ACHN (cell line): ENCODE data around the gene TMEM156.
"Not testable (repeated sequence)": the region's sequence is repeated elsewhere in the genome, so short reads cannot be mapped to it uniquely, and the experiment has no call there.

Experiments used
- DNase-seq: peaks from one replicate; pipeline ENCODE4 v3.0.0-alpha.2; 2015
- in situ Hi-C: cut with HindIII; loops from 2 replicates; pipeline ENCODE4 v1.10.0; 2017; ENCODE audit warnings: low sequenced_read_pairs, low pct_ligation_motif_present, low pct_unique_long_range_greater_than_20kb

Gene TMEM156

DNA sequence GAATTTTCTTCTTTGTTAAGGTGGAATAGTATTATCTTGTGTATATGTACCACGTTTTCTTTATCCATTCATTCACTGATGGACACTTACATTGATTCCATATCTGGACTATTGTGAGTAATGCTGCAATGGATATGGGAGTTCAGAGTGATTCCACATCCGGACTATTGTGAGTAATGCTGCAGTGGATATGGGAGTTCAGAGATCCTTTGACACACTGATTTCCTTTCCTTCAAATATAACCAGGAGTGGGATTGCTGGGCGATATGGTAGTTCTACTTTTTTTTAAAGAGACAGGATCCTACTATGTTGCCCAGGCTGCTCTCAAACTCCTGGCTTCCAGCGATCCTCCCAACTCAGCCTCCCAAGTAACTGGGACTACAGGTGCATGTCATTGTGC, 12.1 kb downstream of the TMEM156 start:
- in situ Hi-C loops: no loop called here
- no peak for DNase-seq

DNA sequence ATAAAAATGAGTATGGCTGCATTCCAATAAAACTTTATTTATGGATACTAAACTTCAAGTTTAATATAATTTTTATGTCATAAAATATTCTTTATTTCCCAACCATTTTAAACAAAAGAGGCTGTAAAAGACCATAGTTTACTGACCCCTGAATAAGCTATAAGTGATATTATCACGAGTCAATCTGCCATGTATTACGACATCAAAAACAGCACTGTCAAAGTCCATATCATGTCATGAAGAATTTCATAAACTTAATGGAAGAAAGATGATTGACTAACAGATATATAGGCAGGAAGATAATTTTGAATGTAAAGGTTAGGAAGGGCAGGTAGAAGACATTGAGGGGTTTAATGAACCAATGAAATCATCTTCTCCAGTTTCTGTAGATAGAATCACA, 18.2 kb downstream of the TMEM156 start:
- DNase-seq: no peak
- in situ Hi-C loops: no loop called here

DNA sequence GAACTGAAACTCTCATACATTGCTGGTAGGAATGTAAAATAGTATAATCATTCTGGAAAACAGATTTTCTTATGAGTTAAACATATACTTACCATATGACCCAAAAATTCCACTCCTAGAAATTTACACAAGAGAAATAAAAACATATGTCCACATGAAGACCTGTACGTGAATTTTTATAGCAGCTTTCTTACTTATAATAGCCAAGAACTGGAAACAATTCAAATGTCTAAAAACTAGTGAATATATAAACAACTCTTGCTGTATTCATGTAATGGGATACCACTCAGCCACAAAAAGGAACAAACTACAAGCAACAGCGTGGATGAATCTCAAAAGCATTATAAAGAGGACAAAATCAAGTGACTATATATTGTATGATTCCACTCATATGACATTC, 27.5 kb downstream of the TMEM156 start:
- in situ Hi-C loops: no loop called here
- DNase-seq: no peak

DNA sequence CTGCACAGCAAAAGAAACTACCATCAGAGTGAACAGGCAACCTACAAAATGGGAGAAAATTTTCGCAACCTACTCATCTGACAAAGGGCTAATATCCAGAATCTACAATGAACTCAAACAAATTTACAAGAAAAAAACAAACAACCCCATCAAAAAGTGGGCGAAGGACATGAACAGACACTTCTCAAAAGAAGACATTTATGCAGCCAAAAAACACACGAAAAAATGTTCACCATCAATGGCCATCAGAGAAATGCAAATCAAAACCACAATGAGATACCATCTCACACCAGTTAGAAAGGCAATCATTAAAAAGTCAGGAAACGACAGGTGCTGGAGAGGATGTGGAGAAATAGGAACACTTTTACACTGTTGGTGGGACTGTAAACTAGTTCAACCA, 30.2 kb downstream of the TMEM156 start:
- not testable (repeated sequence) for DNase-seq

GRCh38 chr4:38995660-38996005, 36.6 kb downstream of the TMEM156 start:
- DNase-seq: no peak
- in situ Hi-C loops: no loop called here

More for the DNA sequence above, 30.2 kb downstream of the TMEM156 start:
- in situ Hi-C loops: not testable (repeated sequence)

DNA sequence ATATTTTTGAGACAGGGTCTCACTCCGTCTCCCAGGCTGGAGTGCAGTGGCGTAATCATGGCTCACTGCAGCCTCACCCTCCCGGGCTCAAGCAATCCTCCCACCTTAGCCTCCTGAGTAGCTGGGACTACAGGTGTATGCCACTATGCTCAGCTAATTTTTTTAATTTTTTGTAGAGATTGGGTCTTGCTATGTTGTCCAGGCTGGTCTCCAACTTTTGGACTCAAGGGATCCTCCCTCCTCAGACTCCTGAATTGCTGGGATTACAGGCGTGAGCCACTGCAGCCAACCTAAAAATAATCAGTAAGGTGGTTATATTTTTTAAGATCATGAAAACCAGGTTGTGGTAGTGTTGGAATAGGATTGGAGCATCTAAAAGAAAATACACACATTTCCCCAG, 38.1 kb downstream of the TMEM156 start:
- DNase-seq: no peak
- in situ Hi-C loops: no loop called here

DNA sequence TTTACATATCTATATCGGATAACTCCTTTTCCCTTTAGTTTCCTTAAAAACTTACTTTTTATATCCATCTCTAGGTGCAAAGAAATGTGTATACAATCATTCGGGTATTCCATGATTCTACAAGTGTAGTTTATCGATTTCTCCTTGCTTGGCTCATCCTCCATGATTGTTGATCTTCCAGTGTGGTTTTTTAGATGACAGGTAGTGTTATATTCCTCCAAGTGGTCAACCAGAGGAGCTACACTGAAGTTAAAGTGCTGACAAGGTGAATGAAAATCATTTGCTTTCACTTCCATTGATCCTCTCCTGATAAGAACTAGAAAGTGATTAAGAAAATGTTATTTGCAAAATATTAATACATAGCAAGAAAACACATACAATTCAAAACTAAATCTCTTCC, 38.5 kb downstream of the TMEM156 start:
- peak; percentile 9 for DNase-seq
- in situ Hi-C loops: no loop called here

DNA sequence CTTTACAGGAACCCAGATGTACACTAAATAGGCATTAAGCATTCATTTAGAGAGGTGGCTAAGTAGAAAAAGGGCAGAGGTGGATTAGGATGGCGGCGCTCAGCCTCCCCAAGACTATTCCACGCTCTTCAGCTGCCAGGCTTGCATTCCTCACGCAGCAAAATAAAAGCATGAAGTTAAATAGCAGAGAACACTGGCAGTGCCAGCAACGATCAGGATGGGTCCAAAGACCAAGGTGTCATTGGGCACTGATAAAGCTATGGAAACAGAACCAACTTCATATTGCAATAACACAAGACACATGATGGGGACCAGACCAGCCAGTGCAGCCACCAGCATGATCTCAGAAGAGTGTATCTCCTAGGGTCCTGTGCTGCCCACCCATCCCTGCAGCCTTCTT, 42.0 kb downstream of the TMEM156 start:
- in situ Hi-C loops: no loop called here
- no peak for DNase-seq

DNA sequence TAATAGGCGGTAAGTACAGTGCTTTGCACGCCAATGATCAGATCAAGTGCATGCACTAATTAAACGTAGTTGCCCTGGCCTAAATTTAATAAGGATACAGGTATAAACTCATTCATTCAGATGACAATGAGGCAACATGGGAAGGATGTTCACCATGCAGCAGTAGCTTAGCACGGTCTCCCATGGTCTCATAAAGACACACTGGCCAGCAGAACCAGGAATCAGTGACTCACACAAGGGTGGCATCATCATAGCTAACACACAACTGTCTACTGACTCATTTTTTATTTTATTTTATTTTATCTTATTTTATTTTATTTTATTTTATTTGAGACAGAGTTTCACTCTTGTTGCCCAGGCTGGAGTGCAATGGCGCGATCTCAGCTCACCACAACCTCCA, 42.7 kb downstream of the TMEM156 start:
- in situ Hi-C loops: no loop called here
- no peak for DNase-seq

- DNase-seq, in situ Hi-C loops: not testable (repeated sequence)
Observed at GRCh38 chr4:38988353-38988752, 43.9 kb downstream of the TMEM156 start.

- DNase-seq: no peak
- in situ Hi-C loops: no loop called here
Observed at GRCh38 chr4:38987491-38987890, 44.7 kb downstream of the TMEM156 start.

DNA sequence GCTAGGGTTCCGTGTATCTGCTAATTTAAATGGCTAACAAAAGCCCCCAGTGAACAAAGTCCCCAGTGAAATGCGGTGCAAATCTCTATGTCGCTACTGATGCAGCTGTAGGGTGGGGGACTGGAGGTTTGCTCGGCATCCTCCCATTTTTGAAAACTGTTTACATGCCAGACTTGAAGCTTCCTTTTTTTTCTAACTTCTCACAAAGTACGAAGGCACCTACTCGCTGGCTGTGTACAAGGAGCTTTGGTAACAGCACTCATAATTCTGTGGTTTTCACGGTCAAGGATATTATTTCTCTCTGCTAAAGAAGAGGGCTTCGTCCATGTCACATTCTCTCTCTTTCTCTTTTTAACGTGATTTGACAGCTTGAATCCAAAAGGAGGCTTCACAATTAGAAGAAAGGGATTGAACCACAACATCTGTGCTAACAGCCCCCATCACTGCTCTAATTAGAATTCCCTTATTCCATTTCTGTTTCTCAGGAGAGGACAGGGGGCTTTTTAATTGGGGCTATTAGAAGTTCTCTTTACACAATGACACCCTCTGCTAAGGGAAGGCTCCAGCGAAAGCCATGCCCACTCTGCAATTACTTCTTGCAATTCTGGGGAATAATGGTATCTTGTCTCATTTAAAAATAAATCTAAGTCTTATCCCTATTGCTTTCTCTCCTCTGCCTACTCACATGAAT, 46.7 kb downstream of the TMEM156 start:
- in situ Hi-C loops: no loop called here

DNA sequence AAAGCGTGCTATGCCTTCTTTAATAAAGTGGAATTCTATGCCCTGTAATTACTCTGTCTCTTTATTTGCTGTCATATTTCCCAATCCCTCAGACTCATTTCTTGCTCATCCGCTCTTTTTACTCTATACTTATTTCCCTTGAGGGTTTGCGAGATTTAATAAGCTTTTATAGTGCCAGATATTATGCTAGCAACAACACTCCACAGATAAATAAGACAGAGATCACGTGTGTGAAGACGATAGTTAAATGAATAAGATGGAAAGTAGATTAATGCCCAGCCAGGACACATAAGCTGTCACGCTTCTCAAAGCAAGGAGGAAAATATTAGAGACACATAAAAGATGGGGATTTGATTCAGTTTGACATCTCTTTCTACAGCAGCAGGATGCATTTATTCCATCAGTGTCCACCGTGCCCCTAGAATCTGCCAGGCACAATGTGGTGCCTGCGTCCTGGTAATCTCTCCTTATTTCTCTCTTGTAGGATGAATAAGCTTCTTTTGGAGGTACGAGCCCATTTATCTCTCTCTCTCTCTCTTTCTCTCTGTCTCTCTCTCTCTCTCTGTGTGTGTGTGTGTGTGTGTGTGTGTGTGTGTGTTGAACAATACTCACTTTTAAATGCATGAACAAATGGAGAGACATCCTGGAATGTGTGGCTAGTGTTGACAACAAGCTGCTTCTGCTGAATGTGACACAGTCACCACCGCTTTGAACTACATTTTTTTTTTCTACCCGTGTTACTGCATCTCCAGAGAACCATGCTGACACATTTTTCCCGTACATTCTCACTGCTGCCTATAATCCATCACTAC, 48.2 kb downstream of the TMEM156 start:
- in situ Hi-C loops: no loop called here
- DNase-seq: no peak

More for the DNA sequence above, 46.7 kb downstream of the TMEM156 start:
- DNase-seq: no peak

GRCh38 chr4:38983291-38983690, 48.9 kb downstream of the TMEM156 start:
- no peak for DNase-seq
- in situ Hi-C loops: no loop called here

DNA sequence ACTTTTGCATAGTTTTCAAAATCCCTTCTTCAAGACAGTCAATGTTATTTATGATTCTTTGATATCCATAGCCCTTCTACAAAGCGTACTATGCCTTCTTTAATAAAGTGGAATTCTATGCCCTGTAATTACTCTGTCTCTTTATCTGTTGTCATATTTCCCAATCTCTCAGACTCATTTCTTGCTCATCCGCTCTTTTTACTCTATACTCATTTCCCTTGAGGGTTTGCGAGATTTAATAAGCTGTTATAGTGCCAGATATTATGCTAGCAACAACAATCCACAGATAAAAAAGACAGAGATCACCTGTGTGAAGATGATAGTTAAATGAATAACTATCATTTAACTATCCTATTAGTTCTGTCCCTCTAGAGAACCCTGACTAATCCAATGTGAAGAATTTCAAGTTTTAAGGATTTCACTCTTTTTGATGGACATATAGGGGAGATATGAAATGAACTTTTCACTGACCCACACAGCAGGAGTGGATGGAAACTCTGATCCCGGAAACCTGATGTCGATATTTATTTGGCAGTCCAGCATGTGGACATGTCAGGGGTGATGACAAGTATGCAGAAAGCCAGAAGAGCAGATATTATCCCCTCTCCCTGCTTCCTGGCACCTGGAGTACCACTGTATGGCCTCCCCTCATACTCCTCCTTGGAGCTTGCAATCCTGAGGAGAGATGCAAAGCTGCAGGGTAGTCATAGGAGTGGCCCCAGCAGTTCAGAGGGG, 49.7 kb downstream of the TMEM156 start:
- in situ Hi-C loops: no loop called here
- DNase-seq: no peak

- in situ Hi-C loops: no loop called here
- DNase-seq: no peak
Observed at GRCh38 chr4:38980903-38981676, 51.1 kb downstream of the TMEM156 start.

DNA sequence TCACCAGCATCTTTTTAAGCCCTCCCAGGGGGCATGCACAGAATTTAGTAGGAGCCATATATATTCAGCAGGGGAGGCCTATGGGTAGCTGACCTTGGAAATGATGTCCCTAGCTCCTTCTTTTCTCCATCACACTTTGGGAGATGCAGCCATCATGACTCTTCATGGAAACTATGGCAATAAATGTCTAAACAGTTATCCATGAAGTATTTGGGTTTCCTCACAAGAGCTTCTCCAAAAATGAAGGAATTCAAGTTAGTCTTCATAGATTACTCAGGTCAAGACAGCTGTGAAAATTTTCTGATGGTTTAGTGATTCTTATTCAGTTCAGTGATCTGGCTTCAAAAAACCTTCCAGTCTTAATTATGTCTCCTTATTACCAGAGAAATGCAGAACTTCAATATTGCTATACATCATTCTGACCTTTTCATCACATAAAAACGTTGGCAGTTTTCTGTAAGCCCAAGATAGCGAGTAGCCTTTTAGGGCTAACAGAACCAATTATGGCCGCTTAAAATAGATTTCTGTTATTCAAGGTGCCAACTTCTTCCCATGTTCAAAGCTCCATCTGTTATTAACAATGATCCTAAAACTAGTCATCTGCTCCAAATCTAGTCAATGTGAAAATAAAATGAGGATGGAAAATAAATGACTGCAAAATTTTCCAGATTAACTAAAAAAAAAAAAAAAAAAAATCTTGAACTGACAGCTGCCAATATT, 52.5 kb downstream of the TMEM156 start:
- in situ Hi-C loops: no loop called here
- DNase-seq: no peak

DNA sequence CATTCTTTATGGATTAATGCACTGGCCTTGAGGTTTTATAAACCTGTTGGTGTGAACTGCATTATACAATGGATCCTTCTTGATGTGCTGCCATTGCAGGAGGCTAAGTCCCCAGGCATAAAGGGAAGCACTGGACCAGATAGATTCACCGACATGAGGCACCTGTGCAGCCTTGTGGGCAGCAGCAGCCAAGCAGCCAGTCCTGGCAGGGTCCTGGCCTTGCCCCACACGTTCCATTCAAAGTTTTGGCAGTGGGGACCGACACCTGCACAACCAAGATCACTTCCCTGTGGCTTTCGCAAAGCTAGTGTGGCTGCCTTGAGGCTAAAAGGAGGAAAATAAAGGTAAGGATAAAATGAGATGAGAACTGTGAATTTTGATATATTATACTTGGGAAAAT, 53.1 kb downstream of the TMEM156 start:
- DNase-seq: no peak
- in situ Hi-C loops: no loop called here
